GM20431 (cell line): ENCODE results near the gene CMTM4.
"Not testable (repeated sequence)": the region's sequence is repeated elsewhere in the genome, so short reads cannot be mapped to it uniquely, and the experiment has no call there.

ENCODE experiments used
- in situ Hi-C: fragments of 300-500 bp; cut with MseI, MboI; formaldehyde crosslinking; loops from one replicate; pipeline ENCODE4 v1.15.0; 2020; ENCODE audit warnings: low sequenced_read_pairs; ENCODE audit not compliant: unreplicated experiment

The CMTM4 gene

DNA sequence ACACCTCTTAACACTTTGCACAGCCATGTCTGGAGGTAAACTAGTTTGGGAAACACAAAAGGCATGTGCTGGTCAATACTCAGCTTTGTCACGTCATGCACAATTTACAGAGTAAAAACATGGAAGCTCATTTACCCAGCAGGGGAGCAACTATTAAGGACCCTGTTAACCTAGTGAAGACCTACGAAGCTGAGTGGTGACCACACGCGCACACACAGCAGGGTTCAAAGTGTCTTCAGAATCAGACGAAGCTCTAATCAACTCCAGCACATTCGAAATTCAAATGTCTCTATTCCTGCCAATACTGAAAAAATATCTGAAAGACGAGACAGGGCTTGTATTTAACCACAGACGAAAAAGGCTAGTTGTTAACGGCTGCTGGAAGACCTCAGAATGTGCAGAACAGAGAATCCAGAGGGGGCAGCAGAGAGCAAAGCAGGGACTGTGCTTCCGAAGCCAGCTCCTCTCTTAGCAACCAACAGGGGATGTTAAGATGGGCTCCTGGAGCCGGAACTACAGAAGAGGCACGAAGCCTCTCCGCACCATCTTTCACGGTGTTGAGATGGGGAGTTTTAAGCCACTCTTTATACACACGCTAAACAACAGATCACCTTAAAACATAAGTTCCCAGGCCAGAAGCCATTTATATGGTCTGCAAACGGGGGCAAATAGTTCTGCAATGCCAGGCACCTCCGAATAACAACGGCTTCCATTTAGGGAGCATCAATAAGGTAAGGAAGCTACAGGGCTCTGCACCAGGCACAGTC is 45.7 kb downstream of the CMTM4 start:
- in situ Hi-C loops: no loop called here

DNA sequence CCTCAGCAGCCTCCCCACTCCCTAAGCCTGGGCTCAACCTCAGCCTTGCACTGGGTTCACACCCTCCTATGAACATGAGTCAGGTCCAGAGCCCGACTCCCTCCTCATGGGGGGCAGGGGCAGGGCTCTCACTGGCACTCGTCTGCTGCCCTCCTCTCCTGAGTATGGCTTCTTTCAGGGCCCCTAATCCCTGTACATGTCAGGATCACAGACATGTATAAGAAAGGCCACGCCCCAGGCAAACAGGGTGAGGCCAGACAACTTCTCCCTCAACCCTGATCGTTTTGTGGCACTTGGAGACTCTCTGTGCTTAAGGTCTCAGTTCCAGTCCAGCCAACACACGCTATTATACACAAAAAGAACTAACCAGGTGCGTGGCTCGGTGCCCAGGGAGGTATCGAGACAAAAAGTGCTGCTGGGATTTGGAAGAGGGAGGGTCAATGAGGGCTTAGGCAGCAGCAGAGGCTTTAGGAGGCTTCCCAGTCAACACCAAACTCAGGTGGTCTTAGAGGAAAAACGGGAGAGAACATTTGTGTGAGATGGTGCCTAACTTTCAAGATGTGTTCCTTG is 46.8 kb downstream of the CMTM4 start:
- in situ Hi-C loops: no loop called here

- in situ Hi-C loops: no loop called here
Observed at GRCh38 chr16:66649167-66649566, 47.4 kb downstream of the CMTM4 start.

- in situ Hi-C loops: no loop called here
Observed at GRCh38 chr16:66647866-66648265, 48.7 kb downstream of the CMTM4 start.

DNA sequence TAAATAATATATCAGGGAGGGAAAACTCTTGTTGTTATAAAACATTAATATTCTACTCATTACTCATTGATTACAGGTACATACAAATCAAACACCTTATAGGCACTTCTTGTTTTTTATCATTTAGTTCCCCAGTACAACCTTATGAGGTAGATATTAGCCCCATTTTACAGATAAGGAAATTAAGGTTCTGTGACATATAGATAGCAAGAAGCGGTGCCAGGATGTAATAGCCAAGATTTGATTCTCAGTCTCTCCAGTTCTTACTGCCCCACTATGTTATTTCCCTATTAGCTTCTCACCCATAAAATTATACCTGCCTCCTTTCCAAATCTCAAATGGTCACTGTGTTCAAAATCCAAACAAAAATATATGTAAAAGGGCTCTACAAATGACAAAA is 55.2 kb downstream of the CMTM4 start:
- in situ Hi-C loops: no loop called here

DNA sequence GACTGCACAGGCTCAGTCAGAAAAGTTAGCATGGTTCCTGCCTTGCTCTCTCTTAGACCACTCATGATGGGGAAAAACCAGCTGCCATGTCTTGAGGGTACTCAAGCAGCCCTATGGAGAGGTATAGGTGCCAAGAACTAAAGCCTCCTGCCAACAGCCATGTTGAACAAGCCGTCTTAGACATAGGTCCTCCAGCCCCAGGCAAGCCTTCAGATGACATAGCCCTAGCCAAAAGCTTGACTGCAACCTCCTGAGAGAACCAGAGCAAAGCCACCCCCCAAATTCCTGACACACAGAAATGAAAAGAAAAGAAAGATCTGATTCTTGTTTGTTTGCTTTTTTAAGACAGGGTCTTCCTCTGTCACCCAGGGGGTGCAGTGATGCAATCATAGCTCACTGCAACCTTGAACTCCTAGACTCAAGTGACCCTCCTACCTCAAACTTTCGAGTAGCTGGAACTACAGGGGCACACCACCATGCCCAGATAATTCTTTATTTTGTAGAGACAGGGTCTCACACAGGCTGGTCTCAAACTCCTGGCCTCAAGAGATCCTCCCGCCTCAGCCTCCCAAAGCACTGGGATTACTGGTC is 55.7 kb downstream of the CMTM4 start:
- in situ Hi-C loops: no loop called here

- in situ Hi-C loops: no loop called here
Observed at GRCh38 chr16:66639091-66639885, 57.3 kb downstream of the CMTM4 start.

DNA sequence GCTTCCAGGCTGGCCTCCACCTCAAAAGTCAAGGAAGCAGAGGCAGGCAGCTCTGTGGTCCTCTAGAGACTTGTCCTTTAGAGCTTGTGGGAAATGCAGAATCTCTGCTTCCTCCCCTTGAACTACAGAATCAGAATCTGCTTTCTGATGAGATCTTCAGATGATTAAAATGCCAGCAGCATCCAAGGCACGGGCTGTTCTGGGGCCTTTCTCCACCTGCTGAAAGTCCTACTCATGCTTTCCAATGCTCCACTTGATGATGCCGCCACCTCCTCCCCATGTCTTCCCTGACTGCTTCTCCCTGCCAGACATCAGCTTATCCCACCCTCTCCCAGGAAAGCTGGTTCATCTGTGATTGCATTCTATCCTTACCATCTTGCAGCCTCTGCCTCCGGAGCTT is 58.7 kb downstream of the CMTM4 start:
- in situ Hi-C loops: no loop called here

DNA sequence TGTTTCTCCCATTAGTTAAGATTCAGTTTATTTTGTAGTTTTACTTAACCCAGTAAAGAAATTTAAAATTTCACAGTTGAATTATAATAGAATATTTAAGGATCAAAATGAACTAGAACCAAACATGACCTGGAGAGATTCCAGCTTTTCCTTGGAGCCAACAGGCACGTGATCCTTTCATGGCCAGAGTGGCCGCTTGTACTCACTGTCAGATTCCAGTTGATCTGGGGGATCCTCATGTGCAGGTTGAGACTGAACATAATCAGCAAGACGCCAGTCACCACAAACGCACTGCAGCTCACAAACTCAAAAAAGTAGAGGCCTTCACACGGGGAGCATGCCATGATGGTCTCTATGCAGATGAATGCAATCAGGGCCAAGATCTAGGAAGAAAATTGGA is 60.3 kb downstream of the CMTM4 start:
- in situ Hi-C loops: no loop called here

- in situ Hi-C loops: no loop called here
Observed at GRCh38 chr16:66635406-66635805, 61.1 kb downstream of the CMTM4 start.

- in situ Hi-C loops: no loop called here
Observed at GRCh38 chr16:66634527-66635196, 61.9 kb downstream of the CMTM4 start.

- in situ Hi-C loops: not testable (repeated sequence)
Observed at GRCh38 chr16:66631558-66631957, 65.0 kb downstream of the CMTM4 start.

DNA sequence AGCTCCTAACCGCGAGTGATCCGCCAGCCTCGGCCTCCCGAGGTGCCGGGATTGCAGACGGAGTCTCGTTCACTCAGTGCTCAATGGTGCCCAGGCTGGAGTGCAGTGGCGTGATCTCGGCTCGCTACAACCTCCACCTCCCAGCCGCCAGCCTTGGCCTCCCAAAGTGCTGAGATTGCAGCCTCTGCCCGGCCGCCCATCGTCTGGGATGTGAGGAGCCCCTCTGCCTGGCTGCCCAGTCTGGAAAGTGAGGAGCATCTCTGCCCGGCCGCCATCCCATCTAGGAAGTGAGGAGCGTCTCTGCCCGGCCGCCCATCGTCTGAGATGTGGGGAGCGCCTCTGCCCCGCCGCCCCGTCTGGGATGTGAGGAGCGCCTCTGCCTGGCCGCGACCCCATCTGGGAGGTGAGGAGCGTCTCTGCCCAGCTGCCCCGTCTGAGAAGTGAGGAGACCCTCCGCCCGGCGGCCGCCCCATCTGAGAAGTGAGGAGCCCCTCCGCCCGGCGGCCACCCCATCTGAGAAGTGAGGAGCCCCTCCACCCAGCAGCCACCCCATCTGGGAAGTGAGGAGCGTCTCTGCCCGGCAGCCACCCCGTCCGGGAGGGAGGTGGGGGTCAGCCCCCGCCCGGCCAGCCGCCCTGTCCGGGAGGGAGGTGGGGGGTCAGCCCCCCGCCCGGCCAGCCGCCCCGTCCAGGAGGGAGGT is 65.8 kb downstream of the CMTM4 start:
- in situ Hi-C loops: not testable (repeated sequence)

DNA sequence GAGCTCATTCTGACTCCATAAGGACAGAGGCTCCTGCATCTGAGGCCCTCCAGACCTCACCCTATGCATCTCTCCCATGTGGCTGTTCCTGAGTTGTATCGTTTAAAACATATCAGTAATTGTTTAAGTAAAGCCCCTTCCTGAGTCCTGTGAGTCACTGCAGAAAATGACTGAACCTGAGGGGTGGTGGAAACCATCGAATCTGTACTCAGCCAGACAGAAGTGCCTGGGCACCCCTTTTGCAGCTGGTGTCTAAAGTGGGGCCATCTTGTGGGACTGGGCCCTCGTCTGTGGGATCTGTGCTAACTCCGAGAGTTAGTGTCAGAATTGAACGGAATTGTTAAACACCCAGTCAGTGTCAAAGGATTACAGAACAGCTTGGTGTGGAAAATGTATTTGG is 66.7 kb downstream of the CMTM4 start:
- in situ Hi-C loops: no loop called here

GRCh38 chr16:66627611-66628378 is 68.7 kb downstream of the CMTM4 start:
- in situ Hi-C loops: not testable (repeated sequence)

GRCh38 chr16:66623755-66624154 is 72.8 kb downstream of the CMTM4 start:
- in situ Hi-C loops: no loop called here

GRCh38 chr16:66622863-66623262 is 73.7 kb downstream of the CMTM4 start:
- in situ Hi-C loops: no loop called here

- in situ Hi-C loops: no loop called here
Observed at GRCh38 chr16:66621973-66622372, 74.6 kb downstream of the CMTM4 start.

DNA sequence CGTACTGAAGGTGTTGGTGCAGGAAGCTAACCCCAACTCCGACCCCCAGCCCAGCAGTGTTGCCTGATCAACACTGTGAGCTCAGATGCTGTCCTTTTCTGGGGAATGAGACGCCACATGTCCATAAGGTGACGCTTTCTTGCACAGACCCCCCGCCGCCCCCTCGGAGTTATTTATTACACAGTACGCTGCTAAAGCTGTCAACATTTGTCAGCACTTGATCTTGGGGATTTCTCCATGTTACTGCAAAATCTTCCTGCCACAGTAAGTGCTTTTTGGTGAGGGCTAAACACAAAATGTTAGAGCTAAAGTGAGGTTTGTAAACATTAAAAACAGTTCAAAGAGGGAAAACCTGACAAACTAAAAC is 76.1 kb downstream of the CMTM4 start:
- in situ Hi-C loops: no loop called here
